Lower lobe of right lung (tissue), 2 donors: ENCODE data around the gene CALM1. TPM values are rescaled to one million over a fixed set of nuclear protein-coding genes. Genes with fewer than 3 reads are reported as not detected.

ENCODE experiments used
- ATAC-seq, 2 donors: fragments of 200-7000 bp; cut with Tn5 transposase; one replicate each; pipeline ENCODE4 v1.9.1; 2020 to 2022; ENCODE audit warnings: mild to moderate bottlenecking in 2 of 2, moderate library complexity in 2 of 2
- DNase-seq: peaks from one replicate; pipeline ENCODE4 v3.0.0-alpha.2; 2020
- H3K27ac ChIP-seq: fragments of 200-600 bp; one replicate; pipeline ENCODE4 v1.8.0; 2022
- H3K27me3 ChIP-seq: fragments of 200-600 bp; one replicate; pipeline ENCODE4 v1.8.0; 2022; ENCODE audit warnings: low read depth
- H3K36me3 ChIP-seq: fragments of 200-600 bp; one replicate; pipeline ENCODE4 v1.8.0; 2022; ENCODE audit warnings: mild to moderate bottlenecking
- H3K4me1 ChIP-seq: fragments of 200-600 bp; one replicate; pipeline ENCODE4 v1.8.0; 2022
- H3K4me3 ChIP-seq: fragments of 200-600 bp; one replicate; pipeline ENCODE4 v1.8.0; 2022; ENCODE audit warnings: mild to moderate bottlenecking
- H3K9me3 ChIP-seq: fragments of 200-600 bp; one replicate; pipeline ENCODE4 v1.8.0; 2022
- intact Hi-C: fragments of 100-400 bp; cut with DNase I; formaldehyde crosslinking; loops from one replicate; pipeline ENCODE4 v1.11.0; 2022
- total RNA-seq: library from RNA; stranded (reverse); fragmentation: NEBNext Ultra II Directional; extraction: Animal tissue kit (Norgen Biotek cat#: 25700); gene quantifications from one replicate; pipeline ENCODE4 v1.2.1, GENCODE V29; 2021
- TF ChIP-seq, protein P1 (sequence below): fragments of 200-600 bp; IDR thresholded peaks from one replicate; pipeline ENCODE4 v1.8.0; 2022; ENCODE audit warnings: antibody characterized with exemption, mild to moderate bottlenecking
- donor health status: DM: no; HTN: yes; CAD: no; lungs with severe emphysema.

The CALM1 gene
- total RNA-seq, 1 donor from 2014 or later: 518 TPM

DNA sequence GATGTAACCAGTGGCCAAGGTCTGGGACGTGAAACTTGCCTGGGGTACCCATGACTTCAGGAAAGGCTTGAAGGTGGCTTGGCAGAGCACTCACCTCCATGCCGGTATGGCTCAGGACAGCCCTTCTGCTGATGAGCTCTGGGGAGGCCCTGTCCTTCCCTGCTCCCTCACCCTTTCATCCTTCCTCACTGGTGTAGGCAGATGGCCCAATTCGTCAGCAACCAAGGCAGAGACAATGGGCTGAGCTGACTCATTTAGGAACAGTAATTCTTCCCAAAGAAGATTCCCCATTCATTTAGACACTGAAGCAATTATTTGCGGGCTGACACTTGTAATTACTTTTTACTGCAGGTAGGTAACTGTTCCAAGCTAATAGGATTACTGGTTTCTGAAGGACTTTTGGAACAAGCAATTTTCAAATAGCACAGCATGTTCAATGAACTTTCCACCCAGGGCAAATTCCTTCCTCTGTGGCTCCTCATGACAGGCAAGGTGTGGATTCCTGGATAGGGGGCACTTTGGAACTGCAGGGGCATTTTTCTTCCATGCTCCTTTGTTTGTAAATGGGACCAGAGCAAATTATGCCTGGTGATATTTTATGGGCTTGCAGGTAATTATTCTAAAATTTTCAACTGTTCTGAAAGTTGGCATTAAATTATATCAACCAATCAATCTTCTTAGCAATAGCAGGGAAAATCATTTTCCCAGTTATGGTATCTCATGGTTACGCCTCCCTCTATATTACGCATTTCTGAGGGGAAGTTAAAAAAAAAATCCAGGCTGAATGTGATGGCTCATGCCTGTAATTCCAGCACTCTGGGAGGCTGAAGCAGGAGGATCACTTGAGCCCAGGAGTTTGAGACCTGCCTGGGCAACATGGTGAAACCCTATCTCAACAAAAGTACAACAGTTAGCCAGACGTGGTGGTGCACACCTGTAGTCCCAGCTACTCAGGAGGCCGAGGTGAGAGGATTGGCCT is 41.0 kb upstream of the CALM1 start:
- ATAC-seq: no peak
- DNase-seq: no peak
- TF ChIP-seq, protein P1, sequence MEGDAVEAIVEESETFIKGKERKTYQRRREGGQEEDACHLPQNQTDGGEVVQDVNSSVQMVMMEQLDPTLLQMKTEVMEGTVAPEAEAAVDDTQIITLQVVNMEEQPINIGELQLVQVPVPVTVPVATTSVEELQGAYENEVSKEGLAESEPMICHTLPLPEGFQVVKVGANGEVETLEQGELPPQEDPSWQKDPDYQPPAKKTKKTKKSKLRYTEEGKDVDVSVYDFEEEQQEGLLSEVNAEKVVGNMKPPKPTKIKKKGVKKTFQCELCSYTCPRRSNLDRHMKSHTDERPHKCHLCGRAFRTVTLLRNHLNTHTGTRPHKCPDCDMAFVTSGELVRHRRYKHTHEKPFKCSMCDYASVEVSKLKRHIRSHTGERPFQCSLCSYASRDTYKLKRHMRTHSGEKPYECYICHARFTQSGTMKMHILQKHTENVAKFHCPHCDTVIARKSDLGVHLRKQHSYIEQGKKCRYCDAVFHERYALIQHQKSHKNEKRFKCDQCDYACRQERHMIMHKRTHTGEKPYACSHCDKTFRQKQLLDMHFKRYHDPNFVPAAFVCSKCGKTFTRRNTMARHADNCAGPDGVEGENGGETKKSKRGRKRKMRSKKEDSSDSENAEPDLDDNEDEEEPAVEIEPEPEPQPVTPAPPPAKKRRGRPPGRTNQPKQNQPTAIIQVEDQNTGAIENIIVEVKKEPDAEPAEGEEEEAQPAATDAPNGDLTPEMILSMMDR: no peak
- no peaks in the 10 kb centered on the region for H3K9me3 ChIP-seq
- no peaks in the 10 kb centered on the region for H3K27me3 ChIP-seq
- H3K4me1 ChIP-seq: no peaks in the 10 kb centered on the region
- H3K4me3 ChIP-seq: no peak overlapping the region
- no peaks in the 10 kb centered on the region for H3K36me3 ChIP-seq
- intact Hi-C loops: no loop called here
- H3K27ac ChIP-seq: no peak overlapping the region

DNA sequence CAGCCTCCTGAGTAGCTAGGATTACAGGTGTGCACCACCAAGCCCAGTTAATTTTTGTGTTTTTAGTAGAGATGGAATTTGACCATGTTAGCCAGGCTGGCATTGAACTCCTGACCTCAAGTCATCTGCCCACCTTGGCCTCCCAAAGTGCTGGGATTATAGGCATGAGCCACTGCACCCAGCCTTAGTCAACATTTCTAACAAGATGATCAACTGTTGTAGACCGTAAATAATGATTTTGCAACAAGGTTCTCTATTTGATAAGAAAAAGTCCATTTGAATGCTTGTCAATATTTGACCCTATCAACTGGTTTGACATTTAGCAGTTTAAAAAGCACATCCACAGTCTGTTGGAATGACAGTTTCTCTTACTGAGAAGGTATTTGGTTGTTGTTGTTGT is 39.9 kb upstream of the CALM1 start:
- Histone ChIP-seq H3K9me3 (no peaks in the 10 kb centered on the region), H3K27ac (no peak overlapping the region), H3K4me3 (no peak overlapping the region), H3K27me3 (no peaks in the 10 kb centered on the region), H3K36me3 (no peaks in the 10 kb centered on the region), H3K4me1 (no peaks in the 10 kb centered on the region)
- TF ChIP-seq, protein P1: no peak
- intact Hi-C loops: no loop called here
- no peak for ATAC-seq
- DNase-seq: no peak

DNA sequence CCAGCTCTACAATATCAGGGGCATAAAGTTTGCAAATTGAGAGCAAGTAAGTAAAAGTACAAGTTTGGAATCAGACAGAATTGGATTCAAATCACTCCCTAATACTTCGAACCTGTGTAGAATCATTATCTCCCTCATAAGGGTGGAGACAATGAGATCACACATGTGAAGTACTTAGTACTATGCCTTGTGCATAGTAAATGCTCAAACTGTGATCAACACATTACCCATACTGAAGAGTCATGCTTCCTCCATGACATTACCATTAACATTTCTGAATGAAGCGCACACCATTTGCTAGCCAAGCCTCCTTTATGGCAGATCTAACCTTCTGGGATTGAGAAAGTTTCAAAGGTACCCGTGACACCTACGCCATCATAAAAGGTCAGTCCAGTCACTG is 38.5 kb upstream of the CALM1 start:
- intact Hi-C loops: no loop called here
- ATAC-seq: no peak
- Histone ChIP-seq H3K27me3 (no peaks in the 10 kb centered on the region), H3K9me3 (no peaks in the 10 kb centered on the region), H3K27ac (no peak overlapping the region), H3K4me1 (no peaks in the 10 kb centered on the region), H3K36me3 (no peaks in the 10 kb centered on the region), H3K4me3 (no peak overlapping the region)
- TF ChIP-seq, protein P1: no peak
- no peak for DNase-seq

DNA sequence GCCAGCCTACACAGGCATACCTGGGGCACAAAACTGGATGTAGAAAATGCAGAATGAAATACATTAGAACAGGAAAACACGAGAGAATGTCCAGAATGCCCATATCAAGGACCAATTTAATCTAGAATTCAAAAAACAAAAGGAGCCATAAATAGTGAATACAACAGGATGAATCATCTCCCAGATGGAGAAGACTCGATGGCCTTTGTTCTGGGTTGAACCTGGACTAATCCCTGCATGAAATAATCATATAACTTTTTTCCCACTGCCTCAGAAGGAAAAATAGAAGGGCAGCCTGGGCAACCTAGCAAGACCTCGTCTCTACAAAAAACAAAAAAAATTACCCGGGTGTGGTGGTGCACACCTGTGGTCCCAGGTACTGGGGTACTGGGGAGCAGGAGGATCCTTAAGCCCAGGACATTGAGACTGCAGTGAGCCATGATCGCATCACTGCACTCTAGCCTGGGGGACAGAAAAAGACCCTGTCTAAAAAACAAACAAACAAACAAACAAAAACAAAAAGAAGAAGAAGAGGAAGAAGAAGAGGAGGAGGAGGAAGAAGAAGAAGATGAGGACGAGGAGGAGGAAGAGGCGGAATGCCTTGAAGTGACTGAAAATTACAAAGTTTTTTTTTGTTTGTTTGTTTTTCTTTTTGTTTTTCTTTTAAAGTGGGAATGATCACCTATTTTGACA is 34.8 kb upstream of the CALM1 start:
- intact Hi-C loops: no loop called here
- Histone ChIP-seq H3K27ac (no peak overlapping the region), H3K9me3 (no peaks in the 10 kb centered on the region), H3K36me3 (no peaks in the 10 kb centered on the region), H3K27me3 (no peaks in the 10 kb centered on the region), H3K4me3 (no peak overlapping the region), H3K4me1 (no peaks in the 10 kb centered on the region)
- no peak for DNase-seq
- ATAC-seq: no peak
- TF ChIP-seq, protein P1: no peak

DNA sequence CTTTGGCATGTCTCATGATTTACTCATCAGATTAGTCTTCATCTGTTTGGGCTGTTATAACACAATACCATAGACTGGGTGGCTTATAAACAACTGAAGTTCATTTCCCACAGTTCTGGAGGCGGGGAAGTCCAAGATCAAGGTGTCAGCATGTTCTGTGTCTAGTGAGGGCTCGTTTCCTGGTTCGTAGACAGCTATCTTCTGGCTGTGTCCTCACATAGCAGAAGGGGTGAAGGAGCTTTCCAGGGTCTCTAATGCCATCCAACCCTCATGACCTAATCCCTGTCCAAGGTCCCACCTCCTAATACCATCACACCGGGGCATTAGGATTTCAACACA is 34.3 kb upstream of the CALM1 start:
- no peak for ATAC-seq
- no peak for DNase-seq
- Histone ChIP-seq H3K27me3 (no peaks in the 10 kb centered on the region), H3K9me3 (no peaks in the 10 kb centered on the region), H3K36me3 (no peaks in the 10 kb centered on the region), H3K4me1 (no peaks in the 10 kb centered on the region), H3K4me3 (no peak overlapping the region), H3K27ac (no peak overlapping the region)
- TF ChIP-seq, protein P1: no peak
- intact Hi-C loops: no loop called here
